Suppressor macrophage treated with lipopolysaccharide for 4 hours (primary cell): ENCODE data around the gene UCK2.
"Not testable (repeated sequence)": the region's sequence is repeated elsewhere in the genome, so short reads cannot be mapped to it uniquely, and the experiment has no call there.

ENCODE experiments used
- DNase-seq: peaks from one replicate; pipeline ENCODE4 v3.0.0-alpha.2; 2020

UCK2 gene

DNA sequence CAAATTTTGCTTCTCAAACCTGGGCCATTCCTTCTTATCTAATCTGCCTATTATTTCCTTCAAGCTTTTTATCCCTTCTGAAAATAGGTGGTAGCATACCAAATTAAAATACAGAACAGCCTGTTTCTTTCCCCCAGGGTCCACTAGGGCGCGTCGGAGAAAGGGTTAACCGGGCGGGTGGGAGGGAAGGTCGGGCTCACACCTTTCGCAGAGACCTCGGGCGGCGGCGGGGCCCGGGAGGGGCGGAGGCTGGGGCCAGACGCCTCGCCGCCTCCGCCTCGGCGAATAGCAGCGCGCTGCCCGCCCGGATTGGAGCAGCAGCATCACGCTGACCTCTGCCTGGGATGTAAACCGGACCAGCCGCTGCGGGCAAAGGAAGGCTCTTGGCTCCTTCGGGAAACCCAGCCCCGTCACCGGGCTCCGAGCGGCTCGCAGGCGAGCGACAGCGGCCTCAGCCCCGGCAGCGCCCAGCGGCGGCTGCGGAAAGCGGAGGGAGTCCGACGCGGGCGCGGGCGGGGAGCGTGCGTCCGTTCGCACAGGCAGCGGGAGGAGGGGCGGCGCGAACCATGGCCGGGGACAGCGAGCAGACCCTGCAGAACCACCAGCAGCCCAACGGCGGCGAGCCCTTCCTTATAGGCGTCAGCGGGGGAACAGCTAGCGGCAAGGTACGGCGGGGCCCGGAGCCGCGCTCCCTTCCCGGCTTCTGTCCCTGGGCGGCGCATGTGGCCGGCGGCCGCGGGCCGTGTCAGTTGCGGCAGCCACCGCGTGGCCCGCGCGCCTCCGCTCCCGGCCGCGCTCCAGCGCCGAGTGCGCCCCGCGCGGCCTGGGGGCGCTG lies at the start of gene UCK2:
Gene UCK2 (plus strand): TSS at position 347 of the 835 bp plus-strand sequence. CDS start 220 bp downstream, at position 567.
- peak; percentile 77 for DNase-seq

DNA sequence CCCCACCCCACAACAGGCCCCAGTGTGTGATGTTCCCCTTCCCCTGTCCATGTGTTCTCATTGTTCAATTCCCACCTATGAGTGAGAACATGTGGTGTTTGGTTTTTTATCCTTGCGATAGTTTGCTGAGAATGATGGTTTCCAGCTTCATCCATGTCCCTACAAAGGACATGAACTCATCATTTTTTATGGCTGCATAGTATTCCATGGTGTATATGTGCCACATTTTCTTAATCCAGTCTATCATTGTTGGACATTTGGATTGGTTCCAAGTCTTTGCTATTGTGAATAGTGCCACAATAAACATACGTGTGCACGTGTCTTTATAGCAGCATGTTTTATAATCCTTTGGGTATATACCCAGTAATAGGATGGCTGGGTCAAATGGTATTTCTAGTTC lies 49.2 kb upstream of the UCK2 start:
- not testable (repeated sequence) for DNase-seq

DNA sequence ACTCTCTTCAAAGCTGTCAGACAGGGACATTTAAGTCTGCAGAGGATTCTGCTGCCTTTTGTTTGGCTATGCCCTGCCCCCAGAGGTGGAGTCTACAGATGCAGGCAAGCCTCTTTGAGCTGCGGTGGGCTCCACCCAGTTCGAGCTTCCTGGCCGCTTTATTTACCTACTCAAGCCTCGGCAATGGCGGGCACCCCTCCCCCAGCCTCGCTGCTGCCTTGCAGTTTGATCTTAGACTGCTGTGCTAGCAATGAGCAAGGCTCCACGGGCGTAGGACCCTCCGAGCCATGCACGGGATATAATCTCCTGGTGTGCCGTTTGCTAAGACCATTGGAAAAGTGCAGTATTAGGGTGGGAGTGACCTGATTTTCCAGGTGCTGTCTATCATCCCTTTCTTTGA lies 43.9 kb upstream of the UCK2 start:
- not testable (repeated sequence) for DNase-seq

DNA sequence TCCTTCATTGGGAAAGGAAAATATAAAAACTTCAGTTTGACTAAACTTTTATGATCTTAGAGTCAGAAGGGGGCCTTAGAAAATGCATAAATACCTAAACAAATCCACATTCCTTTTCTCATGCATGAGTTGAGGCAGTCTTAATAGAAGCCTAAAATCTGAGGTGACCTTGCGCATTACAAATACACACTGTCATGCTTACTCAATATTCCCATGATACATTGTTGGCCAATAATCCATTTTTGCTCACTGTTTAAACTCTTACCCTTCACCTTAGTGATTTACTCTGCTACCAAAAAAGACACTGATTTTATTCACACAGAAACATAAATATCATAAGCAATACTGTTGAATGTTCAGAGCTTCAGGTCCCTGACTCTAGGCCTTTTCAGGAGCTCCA lies 39.7 kb upstream of the UCK2 start:
- no peak for DNase-seq

DNA sequence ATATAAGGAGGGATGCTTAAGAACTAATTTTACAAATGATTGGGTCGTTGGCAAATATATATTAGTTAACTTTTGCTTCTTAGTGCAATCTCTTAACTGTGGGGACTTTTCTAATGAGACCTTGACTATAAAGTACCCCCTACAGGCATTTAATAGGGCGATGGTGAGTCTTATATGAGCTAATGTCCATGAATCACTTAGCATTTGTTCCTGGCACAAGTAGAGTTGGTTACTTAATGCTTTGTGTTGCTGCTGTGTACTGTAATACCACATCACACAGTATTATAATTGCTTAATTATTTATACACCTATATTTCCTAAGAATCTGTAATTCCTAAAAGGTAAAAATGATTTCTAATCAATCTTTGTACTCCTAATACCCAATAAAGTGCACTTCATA lies 33.5 kb upstream of the UCK2 start:
- no peak for DNase-seq

DNA sequence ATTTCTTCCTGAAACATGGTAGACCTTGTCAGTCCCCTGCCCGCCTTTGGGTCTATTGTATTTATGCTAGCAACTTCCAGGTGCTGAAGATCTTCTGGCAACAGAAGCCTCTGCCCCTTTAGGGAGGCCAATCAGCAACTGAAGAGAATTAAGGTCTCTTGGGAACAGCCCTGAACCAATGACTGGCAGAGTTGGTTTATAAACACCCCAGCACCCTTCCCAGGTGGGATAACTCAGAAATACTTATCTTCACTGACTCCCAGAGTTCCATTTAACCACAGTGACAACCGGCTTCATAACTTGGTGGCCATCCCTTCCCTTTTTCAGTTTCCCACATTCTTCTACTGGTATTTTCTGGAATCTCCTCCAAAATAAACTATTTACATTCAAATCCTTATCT lies 31.5 kb upstream of the UCK2 start:
- DNase-seq: no peak

DNA sequence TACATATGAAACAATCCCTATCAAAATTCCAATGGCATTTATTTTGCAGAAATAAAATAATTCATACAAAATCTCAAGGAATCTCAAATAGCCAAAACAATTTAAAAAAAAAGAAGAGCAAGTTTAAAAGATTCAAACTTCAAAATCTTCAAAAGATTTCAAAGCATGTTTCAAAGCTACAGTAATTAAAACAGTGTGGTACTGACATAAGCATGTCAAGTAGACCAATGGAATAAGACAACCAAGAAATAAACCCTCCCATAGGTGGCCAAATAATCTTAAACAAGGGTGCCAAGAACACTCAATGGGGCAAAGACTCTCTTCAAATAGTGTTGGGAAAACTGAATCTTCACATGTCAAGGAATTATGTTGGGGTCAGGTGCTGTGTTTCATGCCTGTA lies 28.0 kb upstream of the UCK2 start:
- DNase-seq: no peak

DNA sequence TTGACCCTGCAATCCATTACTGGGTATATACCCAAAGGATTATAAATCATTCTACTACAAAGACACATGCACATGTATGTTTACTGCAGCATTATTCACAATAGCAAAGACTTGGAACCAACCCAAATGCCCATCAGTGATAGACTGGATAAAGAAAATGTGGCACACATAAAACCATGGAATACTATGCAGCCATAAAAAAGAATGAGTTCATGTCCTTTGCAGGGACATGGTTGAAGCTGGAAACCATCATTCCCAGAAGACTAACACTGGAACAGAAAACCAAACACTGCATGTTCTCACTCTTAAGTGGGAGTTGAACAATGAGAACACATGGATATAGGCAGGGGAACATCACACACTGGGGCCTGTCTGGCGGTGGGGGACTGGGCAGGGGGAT lies 22.9 kb upstream of the UCK2 start:
- DNase-seq: not testable (repeated sequence)

DNA sequence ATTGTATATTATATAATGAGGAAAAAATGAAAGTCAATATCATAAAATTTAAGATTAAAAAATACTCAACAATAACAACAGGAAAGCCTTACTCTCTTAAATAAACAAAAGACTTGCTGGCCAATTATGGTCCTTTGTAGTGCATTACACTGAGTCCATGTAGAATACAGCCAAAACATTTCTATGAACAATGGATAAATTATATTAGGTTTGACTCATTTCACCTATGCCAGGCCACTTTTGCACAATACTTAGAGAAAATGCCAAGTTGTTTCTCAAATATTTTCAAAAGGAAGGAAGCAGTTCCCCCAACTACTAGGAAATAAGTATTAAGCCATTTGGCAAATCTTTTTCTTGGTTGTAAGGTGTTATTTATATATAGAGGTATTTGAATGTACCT lies 19.8 kb upstream of the UCK2 start:
- DNase-seq: no peak

DNA sequence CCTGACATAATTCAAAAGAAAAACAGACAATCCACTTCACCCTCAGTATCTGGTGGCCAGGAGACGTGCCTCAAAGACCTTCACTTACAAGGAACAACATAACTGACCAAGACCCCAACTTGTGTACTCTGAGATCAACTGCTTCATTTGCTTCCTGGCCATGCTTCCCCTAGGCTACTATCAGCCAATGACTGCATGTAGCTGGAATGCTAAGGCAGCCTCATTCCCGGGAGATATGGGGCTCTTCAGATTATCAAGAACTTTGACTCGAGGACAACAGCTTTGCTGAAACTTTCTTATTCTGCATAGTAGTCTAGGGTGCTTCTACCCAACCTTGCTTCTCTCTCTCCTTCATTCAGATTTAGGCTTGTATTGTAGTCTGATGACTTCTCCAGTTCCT lies 11.7 kb upstream of the UCK2 start:
- no peak for DNase-seq

DNA sequence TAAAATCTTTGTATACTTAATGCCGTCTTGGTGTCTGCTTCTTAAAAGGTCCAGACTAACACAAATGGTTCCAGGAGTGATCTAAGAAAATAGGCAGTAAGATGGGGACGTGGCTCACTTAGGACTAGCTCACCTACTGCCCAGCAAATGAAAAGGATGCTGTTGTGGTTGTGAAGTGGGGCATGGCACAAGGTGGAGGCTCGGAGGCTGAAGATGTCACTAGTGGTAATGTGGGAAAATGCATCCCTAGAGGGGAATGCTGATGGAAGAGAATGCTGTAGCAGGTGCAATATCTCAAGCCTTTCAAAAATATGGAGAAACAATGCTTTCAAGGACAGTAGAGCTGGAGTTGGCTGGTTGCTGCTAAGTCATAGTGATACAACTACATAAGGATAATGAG lies 11.3 kb upstream of the UCK2 start:
- no peak for DNase-seq

DNA sequence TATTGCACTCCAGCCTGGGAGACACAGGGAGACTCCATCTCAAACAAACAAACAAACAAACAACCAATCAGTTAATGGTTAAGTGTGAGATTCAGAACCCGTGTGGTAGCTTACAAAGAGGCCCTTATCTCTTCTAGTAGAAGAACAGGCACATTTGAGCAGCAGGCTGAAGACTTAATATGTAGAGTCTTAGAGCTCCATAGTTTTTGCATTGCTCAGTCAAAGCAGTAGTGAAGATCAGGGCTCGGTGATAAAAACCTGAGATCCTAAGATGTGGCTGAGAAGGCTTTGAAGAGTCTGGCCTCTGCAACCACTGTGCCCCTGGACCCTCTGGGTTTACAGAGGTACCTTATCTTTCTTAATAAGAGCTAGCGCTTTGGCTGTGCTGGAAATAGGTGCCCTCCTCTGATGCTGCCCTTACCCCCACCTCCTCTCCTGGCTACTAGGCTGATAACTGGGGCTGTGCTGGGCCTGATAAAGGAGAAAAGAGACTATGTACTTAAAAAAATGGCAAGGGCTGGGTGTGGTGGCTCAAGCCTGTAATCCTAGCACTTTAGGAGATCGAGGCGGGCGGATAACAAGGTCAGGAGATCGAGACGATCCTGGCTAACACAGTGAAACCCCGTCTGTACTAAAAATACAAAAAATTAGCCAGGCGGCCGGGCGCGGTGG lies 10.5 kb upstream of the UCK2 start:
- no peak for DNase-seq

DNA sequence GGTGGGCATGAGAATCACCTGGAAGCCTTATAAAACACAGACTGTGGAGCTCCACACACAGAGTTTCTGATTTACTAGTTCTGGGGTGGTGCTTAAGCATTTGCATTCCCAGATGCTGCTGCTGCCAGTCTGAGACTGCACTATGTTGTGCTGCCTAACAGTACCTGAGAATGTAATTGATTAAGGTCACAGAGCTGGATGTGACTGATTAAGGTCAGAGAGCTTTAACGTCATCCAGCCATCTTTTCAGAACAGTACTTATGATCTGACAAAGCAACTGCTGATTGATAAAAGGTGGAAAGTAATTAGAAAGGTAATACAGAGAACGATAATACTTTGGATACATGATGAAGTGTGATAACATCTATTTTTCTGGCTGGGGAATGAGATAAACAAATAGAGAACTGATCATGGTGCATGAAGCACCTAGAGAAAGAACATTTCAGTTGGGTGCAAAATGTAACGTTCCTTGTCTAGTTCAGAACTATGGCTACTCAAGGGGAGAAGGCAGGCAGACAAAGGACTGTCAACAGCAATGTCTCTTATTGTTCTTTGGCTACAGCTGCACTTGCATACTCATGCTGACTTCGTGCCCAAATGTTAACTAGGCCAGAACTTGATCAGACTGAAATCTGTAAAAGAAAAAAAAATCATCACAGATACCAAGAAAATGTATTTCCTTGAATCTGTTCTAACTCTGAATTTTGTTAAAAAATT lies 3.7 kb upstream of the UCK2 start:
- no peak for DNase-seq

DNA sequence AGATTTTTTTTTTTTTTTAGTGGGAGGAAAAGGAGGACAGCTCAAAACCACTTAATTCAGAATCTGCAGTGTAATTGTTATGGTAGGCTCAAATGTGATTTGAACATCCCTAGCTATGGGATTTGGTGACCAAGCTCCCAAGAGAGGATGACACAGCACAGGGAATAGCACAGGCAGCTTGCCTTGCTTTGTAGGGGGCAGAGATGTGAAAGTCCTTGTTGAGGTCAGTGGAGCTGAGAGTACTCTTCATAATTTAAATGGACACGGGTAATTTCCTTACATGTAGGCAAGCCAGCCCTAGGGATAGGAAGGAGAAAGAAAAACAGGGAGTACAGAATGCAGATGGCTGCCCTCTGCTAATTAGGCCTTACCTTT lies 3.2 kb upstream of the UCK2 start:
- DNase-seq: no peak

DNA sequence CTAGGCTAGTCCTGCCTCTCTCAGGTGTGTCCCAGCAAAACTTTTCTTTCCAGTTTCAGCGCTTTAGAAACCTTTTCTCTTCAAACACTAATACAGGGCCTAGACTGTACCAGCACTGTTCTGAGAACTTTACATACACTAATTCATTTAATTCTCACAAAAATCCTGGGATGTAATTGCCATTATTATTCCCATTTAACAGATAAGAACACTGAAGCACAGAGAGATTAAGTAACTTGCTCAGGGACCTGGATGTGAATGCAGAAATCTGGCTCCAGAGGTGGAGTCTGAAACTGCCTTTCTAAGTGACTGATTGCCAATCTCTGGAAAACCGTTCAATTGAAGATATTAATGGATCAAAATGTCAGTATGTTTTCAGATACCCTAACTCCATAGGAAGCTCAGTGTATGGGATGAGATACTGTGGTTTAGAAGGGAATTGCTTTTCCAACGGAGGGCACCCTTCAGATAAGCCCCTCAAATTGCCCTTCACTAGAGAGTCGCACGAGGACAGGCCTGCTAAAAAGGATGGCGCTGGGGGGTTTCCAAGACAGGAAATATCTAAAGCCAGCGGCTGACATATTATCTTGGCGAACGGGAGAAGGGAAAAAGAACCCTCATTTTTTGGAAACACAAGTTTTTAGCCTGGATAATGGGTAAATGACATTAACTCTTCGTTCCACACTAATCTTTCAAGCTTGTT lies 698 bp upstream of the UCK2 start:
- no peak for DNase-seq

DNA sequence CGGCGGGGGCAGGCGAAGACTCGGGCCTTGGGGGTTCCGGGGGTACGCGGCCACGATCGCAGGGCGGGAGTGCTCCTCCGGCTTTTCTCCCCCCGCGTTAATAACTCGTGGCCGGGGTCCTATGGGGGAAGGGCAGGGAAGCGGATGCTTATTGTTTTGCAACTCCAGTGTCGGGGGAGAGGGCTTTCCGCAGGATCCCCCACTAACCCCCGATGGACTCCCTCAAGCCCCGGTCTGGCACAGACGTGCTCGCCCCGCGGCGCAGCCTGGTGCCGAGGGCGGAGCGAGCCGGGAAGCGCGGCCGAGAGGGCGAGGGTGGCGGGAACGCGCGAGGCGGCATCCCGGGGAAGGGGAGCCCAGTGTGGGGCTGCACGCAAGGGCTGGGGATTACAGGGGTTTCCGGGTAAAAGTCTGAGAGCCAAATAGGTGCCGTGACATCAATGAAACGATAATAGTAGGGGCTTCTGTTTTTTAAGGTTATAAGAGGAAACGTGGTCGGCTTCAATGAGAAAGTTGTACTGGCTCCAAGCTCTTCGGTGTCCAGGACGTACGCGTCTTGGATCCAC lies 772 bp downstream of the UCK2 start:
- peak; percentile 47 for DNase-seq

DNA sequence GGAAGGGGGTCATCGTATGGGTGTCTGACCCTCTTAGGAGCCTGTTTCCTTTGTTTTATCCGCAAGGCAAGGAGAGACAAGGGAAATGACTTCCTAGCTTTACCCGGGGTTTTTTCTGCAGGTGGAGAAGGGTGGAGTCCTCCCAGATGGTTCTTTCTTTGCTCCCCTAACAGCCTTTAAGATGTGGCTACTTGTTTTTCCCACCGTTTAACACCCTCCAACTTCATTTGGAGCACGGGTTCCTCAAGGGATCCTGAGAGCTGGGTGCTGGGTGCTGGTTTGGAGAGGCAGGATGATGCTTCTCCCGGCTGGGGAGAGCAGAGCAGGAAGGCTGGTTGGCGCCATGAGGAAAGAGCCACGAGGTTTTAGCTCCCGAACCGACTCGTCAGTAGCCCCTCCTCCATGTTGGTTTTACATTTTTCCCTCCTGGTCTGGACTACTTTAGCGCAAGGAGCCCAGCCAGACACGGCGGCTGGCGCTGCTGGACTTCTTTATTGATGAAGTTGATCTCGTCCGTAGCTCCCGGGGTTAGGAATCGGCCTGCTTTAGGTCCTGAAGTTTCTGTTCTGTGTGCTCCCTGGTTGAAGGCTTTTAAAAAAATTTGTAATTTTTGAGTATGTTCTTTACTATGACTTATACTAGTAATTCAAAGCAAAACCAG lies 1.4 kb downstream of the UCK2 start:
- peak; percentile 49 for DNase-seq

DNA sequence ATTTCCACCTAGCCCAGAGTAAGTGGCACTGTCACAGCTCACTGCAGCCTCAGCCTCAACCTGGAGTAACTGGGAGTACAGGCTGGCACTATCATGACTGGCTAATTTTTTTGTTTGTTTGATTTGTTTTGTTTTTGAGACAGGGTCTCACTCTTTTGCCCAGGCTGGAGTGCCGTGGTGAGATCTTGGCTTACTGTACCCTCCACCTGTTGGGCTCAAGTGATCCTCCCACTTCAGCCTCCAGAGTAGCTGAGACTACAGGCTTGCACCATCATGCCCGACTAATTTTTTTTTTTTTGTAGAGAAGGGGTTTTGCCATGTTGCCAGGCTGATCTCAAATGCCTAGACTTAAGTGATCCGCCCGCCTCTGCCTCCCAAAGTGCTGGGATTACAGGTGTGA lies 2.5 kb downstream of the UCK2 start:
- DNase-seq: no peak

DNA sequence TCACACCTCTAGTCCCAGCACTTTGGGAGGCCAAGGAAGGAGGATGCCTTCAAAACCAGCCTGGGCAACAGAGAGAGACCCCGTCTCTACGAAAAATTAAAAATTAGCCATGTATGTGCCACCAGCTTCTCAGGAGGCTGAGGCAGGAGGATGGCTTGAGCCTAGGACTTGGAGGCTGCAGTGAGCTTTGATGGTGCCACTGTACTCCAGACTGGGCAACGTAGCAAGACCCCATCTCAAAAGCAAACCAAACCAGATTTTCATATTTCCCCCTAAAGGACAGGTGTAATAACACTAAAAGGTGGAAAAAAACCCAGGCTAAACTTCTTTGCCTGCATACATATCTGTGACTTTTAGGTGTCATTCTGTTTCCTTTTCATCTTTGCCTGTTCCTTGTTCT lies 3.7 kb downstream of the UCK2 start:
- no peak for DNase-seq

DNA sequence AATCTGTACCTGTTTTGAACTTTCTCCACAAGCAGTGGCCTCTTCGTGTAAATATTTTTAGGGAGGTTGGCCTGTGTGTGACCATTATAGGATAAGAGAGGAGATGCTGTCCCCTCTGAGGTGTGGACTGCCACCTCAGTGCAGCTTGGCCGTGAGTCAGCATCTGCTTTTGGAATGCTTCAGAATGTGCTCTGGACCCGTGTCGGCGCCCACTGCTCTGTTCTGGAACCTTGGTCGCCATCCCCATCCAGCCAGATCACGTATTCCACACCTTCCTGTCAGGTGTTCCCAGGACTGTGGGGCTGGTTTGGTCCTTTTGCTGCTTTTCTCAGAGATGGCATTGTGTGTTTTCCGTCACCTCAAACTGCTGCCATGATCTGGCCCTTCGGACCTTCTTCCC lies 5.5 kb downstream of the UCK2 start:
- DNase-seq: no peak

DNA sequence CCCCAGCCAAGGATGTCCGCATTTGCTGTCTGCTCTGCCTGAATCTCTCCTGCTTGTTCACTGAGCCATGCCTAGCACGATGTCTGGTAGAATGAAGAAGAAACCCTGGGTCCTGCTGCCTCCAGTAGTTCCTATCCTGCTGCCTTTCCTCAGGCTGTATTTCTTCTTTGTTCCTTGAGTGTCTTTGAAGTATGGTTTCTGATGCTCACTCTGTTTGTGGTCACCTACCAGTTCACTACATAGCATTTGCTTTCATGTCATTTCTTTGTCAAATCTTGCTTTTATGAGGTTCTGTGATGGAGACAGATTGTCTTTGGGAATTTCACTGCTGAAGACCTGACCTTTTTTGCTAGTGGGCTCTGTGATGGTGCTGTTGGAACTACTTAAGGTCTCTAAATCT lies 5.9 kb downstream of the UCK2 start:
- no peak for DNase-seq

DNA sequence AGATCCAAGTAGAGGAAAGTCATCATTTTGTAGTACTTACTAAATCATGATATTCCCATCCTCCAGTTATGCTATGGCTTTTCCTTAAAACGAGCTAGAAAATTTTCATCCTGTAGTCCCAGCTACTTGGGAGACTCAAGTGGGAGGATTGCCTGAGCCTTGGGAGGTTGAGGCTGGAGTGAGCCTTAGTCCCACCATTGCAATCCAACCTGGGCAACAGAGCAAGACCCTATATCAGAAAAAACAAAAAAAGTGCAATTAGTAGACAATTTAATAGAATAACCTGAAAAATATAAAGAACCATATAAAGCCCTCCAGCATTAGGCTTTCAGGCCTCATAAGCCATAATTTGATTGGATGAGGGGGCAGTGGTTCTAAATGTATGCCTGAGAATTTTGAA lies 6.8 kb downstream of the UCK2 start:
- DNase-seq: no peak
